HepG2 (cell line): ENCODE results near the gene NEDD4L. TPM values are rescaled to one million over a fixed set of nuclear protein-coding genes. Genes with fewer than 3 reads are reported as not detected.

ENCODE experiments used
- CBFB ChIP-seq: sonication (generic); formaldehyde crosslinking; IDR thresholded peaks from 2 replicates; pipeline ENCODE4 v1.4.0; 2020; ENCODE audit warnings: missing genetic modification reagents
- MYC ChIP-seq: sonication (generic); formaldehyde crosslinking; IDR thresholded peaks from 2 replicates; pipeline ENCODE4 v1.9.0; 2021; ENCODE audit warnings: missing genetic modification reagents, borderline replicate concordance
- RBM22 ChIP-seq: fragments of 200-400 bp; formaldehyde crosslinking; optimal IDR thresholded peaks from 2 replicates; pipeline ENCODE3; 2017; ENCODE audit warnings: mild to moderate bottlenecking, low read length, moderate library complexity
- TAF15 ChIP-seq: fragments of 200-400 bp; formaldehyde crosslinking; IDR thresholded peaks from one replicate; pipeline ENCODE4 v1.6.1; 2018; ENCODE audit warnings: mild to moderate bottlenecking, low read depth, low read length; ENCODE audit not compliant: poor library complexity, severe bottlenecking
- TCF12 ChIP-seq, 2 experiments: fragments of 450-650 bp in 1 of 2; sonication (generic) in 1 of 2; formaldehyde crosslinking in 1 of 2; IDR thresholded peaks; 2 replicates each; pipeline versions ENCODE4 v1.6.1 to v1.8.0; 2017 to 2022; ENCODE audit warnings: antibody characterized with exemption in 1 of 2, mild to moderate bottlenecking in 1 of 2, missing genetic modification reagents in 1 of 2, moderate library complexity in 1 of 2
- ZNF234 ChIP-seq: sonication (generic); formaldehyde crosslinking; conservative IDR thresholded peaks from 2 replicates; pipeline ENCODE4 v1.5.1; 2020; ENCODE audit warnings: mild to moderate bottlenecking, missing genetic modification reagents
- ZNF431 ChIP-seq: sonication (generic); formaldehyde crosslinking; IDR thresholded peaks from 2 replicates; pipeline ENCODE4 v1.9.0; 2022; ENCODE audit warnings: missing genetic modification reagents, low read depth, mild to moderate bottlenecking, borderline replicate concordance
- ZNF567 ChIP-seq: sonication (generic); formaldehyde crosslinking; IDR thresholded peaks from 2 replicates; pipeline ENCODE4 v1.8.1; 2023; ENCODE audit warnings: mild to moderate bottlenecking, missing genetic modification reagents, borderline replicate concordance
- polyA plus RNA-seq, 8 experiments: library from polyadenylated mRNA; depleted of rRNA in 3 of 8; stranded (reverse) in 7 of 8; unstranded in 1 of 8; fragments of >200 nt; fragmentation: Illumina TruSeq in 4 of 8; extraction: Trizol in 4 of 8; gene quantifications; 2 replicates each; pipeline versions ENCODE4 v1.2.1 to v1.2.3, GENCODE V29; 2011 to 2016; ENCODE audit warnings: low read depth in 4 of 8, missing spikeins in 1 of 8, mixed read lengths in 1 of 8; ENCODE audit not compliant: insufficient read depth in 1 of 8
- total RNA-seq, 5 experiments: library from RNA; depleted of rRNA; stranded (reverse); fragments of >200 nt; fragmentation: Illumina TruSeq; extraction: Trizol; gene quantifications; 2 replicates each; pipeline ENCODE4 v1.2.3, GENCODE V29; 2016; ENCODE audit warnings: low read depth in 1 of 5
- TF ChIP-seq, protein P1 (sequence below): sonication (generic); formaldehyde crosslinking; IDR thresholded peaks from 2 replicates; pipeline ENCODE4 v1.5.0; 2020; ENCODE audit warnings: mild to moderate bottlenecking, missing genetic modification reagents
- TF ChIP-seq, protein P2 (sequence below): sonication (generic); formaldehyde crosslinking; IDR thresholded peaks from 2 replicates; pipeline ENCODE4; 2020; ENCODE audit warnings: missing genetic modification reagents, mild to moderate bottlenecking, borderline replicate concordance

Gene NEDD4L
- total and polyA plus RNA-seq, 2 of the 13 experiments (the other 11 are each of a cell fraction or from before 2014, with no cell fraction given) = 168 to 390 TPM

DNA sequence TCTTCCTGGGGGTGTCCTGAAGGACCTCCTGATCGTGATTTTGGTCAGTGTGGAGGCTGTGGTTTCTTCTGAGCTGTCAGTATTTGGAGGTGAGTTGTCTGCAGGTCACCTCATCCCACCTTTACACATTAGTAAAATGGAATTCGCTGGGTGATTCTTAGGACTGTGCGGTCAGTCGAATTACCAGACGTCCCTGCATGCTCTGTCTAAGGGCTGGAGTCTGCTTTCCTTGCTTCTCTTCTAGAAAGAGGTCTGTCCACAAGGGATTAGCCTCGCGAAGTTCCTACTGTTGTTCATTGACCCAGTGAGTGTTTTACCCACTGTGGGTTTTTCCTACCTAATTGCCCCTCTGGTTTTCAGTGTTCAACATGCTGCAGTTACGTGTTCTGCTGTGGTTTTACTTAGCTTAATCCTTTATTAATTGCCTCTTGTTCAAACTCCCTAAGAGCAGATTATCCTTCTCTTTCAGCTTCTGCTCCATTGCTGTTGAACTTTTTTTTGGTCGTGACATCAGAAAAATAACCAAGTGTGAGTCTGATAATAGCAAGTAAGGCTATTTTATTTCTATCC, 183.4 kb downstream of the NEDD4L start (continued):
- TF ChIP-seq, protein P1, sequence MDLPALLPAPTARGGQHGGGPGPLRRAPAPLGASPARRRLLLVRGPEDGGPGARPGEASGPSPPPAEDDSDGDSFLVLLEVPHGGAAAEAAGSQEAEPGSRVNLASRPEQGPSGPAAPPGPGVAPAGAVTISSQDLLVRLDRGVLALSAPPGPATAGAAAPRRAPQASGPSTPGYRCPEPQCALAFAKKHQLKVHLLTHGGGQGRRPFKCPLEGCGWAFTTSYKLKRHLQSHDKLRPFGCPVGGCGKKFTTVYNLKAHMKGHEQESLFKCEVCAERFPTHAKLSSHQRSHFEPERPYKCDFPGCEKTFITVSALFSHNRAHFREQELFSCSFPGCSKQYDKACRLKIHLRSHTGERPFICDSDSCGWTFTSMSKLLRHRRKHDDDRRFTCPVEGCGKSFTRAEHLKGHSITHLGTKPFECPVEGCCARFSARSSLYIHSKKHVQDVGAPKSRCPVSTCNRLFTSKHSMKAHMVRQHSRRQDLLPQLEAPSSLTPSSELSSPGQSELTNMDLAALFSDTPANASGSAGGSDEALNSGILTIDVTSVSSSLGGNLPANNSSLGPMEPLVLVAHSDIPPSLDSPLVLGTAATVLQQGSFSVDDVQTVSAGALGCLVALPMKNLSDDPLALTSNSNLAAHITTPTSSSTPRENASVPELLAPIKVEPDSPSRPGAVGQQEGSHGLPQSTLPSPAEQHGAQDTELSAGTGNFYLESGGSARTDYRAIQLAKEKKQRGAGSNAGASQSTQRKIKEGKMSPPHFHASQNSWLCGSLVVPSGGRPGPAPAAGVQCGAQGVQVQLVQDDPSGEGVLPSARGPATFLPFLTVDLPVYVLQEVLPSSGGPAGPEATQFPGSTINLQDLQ (CRISPR knock-in tag) = no peak
- TF ChIP-seq TCF12 (IDR thresholded peaks at IDR 0.05) (no peak), TCF12 (CRISPR knock-in tag; IDR thresholded peaks at IDR 0.05) (no peak), ZNF234 (CRISPR knock-in tag) (no peak), ZNF567 (CRISPR knock-in tag) (no peak), RBM22 (no peak), TAF15 (no peak), CBFB (CRISPR knock-in tag) (no peak), ZNF431 (CRISPR knock-in tag) (no peak), MYC (CRISPR knock-in tag) (no peak)
- TF ChIP-seq, protein P2, sequence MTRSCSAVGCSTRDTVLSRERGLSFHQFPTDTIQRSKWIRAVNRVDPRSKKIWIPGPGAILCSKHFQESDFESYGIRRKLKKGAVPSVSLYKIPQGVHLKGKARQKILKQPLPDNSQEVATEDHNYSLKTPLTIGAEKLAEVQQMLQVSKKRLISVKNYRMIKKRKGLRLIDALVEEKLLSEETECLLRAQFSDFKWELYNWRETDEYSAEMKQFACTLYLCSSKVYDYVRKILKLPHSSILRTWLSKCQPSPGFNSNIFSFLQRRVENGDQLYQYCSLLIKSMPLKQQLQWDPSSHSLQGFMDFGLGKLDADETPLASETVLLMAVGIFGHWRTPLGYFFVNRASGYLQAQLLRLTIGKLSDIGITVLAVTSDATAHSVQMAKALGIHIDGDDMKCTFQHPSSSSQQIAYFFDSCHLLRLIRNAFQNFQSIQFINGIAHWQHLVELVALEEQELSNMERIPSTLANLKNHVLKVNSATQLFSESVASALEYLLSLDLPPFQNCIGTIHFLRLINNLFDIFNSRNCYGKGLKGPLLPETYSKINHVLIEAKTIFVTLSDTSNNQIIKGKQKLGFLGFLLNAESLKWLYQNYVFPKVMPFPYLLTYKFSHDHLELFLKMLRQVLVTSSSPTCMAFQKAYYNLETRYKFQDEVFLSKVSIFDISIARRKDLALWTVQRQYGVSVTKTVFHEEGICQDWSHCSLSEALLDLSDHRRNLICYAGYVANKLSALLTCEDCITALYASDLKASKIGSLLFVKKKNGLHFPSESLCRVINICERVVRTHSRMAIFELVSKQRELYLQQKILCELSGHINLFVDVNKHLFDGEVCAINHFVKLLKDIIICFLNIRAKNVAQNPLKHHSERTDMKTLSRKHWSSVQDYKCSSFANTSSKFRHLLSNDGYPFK (CRISPR knock-in tag) = no peak
